ENCODE data around the gene SPATA12.

- TF ChIP-seq POLR2A (IDR thresholded peaks at IDR 0.05) = no peak
- TF ChIP-seq, protein P1, sequence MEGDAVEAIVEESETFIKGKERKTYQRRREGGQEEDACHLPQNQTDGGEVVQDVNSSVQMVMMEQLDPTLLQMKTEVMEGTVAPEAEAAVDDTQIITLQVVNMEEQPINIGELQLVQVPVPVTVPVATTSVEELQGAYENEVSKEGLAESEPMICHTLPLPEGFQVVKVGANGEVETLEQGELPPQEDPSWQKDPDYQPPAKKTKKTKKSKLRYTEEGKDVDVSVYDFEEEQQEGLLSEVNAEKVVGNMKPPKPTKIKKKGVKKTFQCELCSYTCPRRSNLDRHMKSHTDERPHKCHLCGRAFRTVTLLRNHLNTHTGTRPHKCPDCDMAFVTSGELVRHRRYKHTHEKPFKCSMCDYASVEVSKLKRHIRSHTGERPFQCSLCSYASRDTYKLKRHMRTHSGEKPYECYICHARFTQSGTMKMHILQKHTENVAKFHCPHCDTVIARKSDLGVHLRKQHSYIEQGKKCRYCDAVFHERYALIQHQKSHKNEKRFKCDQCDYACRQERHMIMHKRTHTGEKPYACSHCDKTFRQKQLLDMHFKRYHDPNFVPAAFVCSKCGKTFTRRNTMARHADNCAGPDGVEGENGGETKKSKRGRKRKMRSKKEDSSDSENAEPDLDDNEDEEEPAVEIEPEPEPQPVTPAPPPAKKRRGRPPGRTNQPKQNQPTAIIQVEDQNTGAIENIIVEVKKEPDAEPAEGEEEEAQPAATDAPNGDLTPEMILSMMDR (IDR thresholded peaks at IDR 0.05) = no peak
Measured at GRCh38 chr3:57043518-57043917, 16.9 kb upstream of the SPATA12 start.
